NCI-H2227 treated with DMSO at 0.1 percent for 48 hours (cell line): Measurements from ENCODE around the gene MPL.

ENCODE experiments used
- DNase-seq: peaks from one replicate; lab custom pipeline; 2025; lab: John Stamatoyannopoulos, UW

The MPL gene

DNA sequence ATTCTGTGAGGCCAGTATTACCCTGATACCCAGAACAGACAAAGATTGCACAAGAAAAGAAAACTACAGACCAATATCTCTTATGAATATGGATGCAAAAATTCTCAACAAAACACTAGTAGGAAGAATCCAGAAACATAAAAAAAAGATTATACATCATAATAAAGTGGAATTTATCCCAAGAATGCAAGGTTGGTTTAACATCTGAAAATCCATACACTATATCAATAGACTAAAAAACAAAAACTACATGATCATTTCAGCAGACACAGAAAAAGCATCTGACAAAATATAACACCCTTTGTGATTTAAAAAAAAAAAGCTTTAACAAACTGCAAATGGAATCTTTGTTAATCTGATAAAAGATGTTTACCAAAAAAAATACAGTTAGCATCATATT lies 12.2 kb upstream of the MPL start:
- DNase-seq = no peak

DNA sequence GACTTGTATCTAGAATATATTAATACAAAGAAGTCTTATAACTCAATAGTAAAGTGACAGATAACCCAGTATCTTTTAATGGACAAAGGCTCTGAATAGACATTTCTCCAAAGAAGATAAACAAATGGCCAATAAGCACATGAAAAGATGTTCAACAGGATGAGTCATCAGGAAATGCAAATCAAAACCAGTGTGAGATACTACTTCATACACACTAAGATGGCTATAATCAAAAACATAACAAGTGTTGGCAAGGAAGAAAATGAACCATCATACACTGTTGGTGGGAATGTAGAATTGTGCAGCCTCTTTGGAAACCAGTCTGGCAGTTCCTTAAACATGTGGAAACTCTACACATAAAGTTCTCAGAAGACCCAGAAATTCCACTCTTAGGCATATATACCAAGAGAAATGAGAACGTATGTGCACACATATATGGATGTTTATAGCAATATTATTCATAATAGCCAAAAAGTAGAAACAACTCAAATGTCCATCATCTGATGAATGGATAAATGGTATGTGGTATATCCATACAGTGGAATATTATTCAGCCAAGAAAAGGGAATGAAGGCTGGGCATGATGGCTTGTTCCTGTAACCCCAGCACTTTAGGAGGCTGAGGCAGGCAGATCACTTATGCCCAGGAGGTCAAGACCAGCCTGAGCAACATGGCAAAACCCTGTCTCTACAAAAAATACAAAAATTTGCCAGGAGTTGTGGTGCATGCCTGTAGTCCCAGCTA lies 9.9 kb upstream of the MPL start:
- DNase-seq = no peak

DNA sequence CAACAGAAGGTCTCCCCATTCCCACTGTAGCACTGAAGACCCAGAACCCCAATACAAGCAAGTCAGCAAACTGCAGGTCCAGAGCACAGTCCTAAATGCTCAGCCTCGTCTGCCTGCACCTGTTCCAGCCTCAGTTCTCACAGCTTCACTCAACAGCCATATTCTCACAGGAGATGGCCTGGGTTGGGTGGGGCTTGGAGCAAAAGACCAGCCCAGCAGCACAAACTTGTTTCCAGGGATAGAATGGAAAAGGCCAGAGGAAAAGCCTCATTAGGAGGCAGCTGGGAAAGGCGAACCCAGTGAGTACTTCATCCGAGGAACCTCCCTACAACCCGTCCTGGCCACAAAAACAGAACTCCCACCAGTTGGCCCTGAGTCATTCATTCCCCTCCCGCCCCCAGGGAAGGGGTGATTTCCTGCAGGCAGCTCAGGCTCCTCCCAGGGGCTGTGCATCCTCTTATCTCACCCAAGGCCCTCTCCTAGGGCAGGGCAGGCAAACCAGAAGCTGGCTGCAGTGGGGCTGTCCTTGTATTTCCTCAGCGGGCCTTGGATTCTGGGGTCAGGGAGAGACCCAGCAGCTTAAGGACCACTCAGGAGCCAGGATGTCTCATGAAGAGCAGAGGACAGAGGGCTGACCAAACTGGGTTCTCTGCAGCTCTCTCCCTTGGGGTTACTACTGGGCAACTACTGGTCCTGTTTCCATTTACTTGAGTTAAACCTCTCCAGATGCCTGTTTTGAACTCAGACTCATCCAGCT lies 7.4 kb upstream of the MPL start:
- no peak for DNase-seq

DNA sequence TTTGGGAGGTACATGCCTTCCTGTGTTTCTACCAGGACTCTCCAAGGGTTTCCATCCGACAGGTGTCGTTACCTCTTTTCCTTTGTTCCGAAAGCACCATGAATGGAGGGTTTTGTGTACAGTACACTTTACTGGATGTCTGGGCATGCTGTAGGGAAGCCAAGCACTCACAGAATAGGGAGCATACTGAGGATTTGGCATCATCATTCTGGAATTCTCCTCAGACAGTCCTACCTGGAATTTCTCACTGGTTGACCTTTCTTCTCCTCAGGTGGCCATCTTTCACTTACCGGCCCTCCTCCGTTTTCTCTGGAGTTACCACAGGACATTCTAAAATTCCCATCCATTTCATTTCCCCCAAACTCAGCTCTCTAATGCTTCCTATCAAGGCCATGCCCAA lies 5.9 kb upstream of the MPL start:
- no peak for DNase-seq

DNA sequence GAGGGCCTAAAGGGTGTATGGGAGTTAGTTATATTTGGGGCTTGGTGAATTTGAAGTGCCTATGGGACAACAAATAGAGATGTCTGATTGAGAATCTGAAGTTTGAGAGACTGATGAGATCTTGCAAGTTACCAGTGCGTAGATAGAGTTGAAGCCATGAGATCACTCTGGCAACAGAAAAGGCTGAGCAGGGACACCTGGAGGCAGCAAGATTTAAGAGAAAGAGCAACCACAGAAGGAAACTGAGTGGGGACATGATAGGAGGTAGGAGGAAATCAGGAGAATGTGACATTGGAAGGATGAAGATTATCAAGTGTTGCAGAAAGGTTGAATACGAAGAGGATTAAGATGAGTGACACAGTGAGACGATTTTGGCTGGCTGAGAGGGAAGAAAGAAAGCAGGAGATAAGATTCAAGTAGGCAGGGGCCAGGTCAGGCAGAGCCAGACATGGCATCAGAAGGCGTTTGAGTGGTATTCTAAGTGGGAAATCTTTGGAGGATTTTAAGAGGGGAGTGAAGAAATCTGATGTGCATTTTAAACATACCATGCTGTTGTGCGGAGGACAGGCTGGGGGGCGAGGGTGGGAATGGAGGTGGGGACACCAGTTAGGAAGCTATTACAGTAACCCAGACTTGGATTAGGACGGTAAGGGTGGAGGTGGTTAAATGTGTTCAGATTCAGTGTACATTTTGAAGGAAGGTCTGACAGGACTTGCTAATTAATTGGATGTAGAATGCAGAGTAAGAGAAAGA lies 3.0 kb upstream of the MPL start:
- no peak for DNase-seq

DNA sequence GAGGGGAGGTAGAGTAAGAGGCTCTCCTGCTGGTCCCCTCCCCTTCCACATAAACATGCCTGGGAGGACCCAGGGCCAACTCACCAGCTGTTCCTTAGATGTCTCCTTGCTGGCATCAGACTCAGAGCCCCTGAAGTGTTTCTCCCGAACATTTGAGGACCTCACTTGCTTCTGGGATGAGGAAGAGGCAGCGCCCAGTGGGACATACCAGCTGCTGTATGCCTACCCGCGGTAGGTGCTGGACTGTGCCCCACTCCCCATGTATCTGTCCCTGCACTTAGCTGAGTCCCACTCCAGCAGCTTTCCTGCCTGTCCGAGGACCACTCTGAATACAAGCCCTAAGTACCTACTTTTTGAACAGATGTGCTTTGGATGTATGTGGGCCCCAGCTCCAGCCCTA lies 383 bp downstream of the MPL start:
- DNase-seq = no peak

DNA sequence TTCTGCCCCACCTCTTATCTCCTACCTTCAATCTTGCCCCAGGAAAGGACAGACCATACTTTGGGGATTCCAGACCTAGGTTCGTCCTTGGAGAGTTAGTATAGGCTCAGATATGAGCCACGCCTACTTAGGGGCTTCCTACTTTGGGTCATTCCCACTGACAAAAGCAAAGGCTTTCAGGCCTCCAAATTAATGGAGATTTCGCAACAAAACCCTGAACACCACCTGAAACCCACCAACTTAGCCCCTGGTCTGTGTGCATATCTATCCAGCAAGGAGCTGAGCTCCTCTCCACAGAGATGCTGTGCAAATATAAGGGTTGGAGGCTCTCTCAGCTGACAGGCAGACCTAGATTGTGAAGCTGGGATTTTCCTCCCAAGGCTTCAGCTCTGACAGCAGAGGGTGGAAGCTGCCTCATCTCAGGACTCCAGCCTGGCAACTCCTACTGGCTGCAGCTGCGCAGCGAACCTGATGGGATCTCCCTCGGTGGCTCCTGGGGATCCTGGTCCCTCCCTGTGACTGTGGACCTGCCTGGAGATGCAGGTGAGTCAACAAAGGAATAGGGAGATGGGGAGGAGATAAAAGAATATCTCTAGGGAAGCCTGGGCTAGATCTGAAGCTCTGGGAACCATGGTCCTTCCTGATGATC lies 2.1 kb downstream of the MPL start:
- no peak for DNase-seq

DNA sequence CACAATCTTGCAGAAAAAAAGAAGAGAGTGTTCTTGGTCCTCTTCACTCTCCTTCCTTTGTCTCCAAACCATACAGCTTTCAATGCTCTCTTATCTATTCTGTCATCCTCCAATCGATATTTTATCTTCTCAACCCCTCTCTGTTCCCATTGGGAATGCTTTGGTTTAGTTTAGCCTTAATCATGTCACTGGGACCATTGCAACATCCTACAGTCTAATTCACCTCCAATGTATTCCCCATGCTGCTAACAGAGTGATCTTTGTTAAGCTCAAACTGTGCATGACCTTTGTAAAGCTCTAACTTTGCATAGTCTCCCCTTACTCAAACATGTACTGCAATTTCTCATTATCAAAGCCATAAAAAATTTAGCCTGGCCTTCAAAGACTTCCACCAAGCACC lies 2.9 kb downstream of the MPL start:
- DNase-seq = no peak

DNA sequence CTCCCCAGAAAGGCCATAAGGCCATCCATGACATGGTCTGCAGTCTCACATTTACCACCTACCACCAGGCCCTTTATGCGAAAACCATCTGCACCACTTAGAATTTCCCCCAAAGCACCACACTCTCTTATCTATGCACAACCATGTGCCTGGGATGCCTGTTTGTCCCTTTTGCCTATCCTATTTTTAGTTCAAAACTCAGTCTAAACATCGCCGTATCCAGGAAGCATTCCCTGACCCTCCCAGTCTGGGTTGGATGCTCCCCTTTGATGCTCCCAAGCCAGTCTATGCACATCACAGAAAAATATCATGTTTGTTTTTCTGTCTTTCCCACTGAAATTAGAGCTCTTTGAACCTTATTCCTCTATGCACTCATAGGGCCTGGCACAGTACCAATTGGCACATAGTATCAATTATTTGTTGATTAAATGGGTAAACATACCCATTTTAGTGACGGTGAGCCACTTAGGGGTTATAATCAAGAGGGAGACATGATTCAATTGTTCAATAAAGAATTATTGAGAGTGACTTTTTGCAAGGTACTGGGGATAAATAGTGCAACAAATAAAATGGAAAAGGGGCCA lies 6.7 kb downstream of the MPL start:
- no peak for DNase-seq

DNA sequence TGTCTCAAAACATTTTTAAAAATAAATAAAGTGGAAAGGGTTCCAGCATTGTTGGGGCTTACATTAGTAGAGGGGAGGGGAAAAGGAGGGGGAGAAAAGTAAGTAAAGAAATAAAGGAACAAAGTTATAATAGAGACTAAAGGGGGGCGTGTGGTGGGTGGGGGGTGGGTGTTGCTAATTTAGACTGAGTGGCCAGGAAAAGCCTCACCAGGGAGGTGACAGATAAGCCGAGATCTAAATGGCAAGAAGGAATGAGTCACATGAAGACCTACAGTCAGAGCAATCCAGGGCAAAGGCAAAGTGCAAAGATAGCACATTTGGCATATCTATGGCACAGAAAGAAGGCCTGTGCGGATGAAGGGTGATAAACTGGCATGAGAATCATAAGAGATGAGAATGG lies 7.5 kb downstream of the MPL start:
- DNase-seq = no peak

DNA sequence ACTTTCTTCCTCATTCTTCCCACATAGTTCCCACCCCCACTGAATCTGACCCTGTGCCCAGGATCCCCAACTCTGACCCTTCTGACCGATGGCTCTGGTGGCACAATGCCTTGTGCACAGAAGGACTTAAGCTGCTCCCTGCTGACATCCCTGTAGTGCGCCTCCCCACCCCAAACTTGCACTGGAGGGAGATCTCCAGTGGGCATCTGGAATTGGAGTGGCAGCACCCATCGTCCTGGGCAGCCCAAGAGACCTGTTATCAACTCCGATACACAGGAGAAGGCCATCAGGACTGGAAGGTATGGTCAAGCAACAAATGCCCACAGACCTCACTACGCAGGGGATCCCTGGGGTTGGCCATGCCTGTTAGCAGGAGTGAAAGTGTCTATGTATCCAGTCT lies 9.0 kb downstream of the MPL start:
- DNase-seq = no peak

DNA sequence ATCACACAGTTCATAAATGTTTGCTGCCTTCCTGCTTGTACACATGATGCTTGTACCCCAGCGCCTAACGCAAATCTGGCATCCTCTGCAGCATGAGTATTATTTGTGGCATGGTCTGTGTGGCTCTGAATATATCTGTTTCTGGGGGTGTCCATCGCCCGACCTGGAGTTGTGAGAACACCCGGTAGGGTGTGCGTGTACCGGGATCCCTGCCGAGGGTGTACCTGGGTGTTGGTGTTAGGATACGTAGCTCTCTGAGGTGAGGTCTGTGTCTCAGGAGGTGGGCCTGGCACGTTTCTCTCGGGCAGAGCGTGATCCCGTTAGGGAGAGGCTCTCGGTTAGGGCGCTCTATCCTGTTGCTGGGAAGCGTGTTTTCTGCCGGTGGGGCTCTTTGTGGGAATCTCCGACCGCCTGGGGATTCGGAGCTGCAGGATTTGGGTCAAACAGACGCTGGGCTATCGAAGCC lies 10.8 kb downstream of the MPL start:
- DNase-seq = peak; percentile 83

DNA sequence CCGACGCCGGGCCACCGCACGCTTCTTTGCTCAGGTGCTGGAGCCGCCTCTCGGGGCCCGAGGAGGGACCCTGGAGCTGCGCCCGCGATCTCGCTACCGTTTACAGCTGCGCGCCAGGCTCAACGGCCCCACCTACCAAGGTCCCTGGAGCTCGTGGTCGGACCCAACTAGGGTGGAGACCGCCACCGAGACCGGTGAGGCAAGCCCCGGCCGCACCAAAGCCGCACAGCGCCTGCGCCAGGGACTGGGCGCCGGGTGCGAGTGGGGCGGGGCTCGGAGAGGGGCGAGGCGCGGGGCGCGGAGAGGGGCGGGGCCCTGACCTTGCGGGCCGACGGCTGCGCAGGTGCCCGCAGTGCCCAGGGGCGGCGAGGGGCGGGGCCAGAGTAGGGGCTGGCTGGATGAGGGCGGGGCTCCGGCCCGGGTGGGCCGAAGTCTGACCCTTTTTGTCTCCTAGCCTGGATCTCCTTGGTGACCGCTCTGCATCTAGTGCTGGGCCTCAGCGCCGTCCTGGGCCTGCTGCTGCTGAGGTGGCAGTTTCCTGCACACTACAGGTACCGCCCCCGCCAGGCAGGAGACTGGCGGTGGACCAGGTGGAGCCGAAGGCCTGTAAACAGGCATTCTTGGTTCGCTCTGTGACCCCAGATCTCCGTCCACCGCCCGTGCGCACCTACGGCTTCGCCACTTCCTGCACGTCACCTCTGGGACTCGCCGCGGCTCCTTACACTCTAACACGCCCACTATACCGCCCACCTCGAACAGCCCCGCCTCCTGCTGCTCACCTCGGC lies 11.4 kb downstream of the MPL start:
- DNase-seq = peak; percentile 89

DNA sequence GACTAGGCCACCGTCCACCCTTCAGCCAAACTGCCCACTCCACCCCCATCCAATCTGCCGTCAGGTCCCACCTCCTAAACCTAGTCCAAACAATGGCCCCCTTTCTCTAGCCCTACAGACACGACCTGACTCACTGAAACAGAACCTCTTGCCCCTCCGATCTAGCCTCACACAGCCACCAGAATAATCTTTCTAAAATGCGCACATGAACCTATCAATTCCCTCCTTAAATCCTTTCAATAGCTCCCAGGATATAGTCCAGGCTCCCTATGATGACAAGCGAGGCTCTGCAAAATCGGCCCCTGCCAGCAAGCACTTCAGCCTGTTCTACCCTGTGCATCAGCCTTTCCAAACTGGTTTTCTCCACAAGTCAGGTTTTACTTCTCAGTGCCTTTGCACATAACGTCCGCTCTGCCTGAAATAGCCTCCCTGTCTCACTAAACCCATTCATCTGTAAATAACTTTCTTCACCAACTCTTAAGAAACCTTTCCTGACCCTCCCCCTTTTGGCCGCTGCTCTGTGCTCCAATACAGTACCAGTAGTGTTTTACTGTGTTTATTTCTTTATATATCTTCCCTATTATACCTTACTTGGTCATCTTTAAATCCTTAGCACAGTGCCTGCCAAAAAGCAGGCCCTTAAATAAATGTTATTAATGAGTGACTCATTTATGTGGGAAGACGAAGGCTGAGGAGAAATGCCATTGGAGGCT lies 12.1 kb downstream of the MPL start:
- DNase-seq = peak; percentile 82

DNA sequence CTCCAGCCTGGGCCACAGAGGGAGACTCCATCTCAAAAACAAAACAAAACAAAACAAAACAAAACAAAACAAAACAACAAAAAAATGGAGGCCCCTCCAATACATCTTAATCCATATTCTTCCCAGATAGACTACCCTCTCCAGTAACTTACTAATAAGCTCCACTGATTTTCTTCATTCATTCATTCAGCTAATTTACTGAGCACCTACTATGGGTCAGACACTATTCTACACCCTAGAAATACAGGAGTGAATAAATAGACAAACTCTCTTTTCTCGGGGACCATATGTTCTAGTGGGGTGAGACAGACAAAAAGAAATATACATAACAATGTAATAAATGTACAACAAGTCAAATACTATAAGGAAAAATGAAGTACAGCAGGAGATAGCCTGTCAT lies 13.4 kb downstream of the MPL start:
- DNase-seq = no peak

DNA sequence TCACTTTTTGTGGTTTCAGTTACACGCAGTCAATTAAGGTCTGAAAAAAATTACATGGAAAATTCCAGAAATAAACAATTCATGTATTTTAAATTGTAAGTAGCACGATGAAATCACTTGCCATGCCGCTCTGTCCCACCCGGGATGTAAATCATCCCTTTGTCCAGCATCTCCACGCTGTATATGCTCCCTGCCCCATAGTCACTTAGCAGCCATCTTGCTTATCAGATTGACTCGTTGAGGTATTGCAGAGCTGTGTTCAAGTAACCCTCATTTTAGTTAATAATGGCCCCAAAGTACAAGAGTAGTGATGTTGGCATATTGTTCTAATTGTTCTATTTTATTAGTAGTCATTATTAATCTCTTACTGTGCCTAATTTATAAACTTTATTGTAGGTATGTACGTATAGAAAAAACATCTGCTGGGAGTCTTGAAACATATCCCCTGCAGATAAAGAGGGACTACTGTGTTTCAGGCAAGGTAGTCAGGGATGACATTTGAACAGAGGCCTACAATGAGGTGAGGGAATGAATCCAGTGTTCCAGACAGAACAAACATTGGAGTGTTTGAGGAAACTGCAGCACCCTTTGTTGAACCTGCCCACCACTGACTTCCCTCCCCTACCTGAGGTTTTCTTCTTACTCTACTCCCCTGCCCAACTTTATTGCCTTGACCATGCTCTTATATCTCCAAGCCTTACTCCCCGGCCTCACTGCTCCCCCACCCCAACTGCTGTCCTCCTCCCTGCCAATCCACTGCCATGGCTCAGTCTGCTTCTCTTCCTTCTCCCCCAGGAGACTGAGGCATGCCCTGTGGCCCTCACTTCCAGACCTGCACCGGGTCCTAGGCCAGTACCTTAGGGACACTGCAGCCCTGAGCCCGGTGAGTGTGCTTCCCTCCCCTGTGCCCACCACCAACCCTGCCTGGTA lies 14.1 kb downstream of the MPL start:
- no peak for DNase-seq

DNA sequence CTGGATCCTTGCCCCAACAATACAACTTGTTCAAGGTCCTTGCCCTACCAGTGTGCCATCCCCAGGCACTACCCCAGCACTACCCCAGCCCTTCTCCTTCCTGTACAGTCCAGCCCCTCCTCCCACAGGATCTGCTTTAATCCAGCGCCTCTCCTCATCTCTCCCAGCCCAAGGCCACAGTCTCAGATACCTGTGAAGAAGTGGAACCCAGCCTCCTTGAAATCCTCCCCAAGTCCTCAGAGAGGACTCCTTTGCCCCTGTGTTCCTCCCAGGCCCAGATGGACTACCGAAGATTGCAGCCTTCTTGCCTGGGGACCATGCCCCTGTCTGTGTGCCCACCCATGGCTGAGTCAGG lies 14.7 kb downstream of the MPL start:
- no peak for DNase-seq

DNA sequence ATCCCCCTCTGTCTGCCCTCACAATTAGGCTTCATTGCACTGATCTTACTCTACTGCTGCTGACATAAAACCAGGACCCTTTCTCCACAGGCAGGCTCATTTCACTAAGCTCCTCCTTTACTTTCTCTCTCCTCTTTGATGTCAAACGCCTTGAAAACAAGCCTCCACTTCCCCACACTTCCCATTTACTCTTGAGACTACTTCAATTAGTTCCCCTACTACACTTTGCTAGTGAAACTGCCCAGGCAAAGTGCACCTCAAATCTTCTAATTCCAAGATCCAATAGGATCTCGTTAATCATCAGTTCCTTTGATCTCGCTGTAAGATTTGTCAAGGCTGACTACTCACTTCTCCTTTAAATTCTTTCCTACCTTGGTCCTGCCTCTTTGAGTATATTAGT lies 15.3 kb downstream of the MPL start:
- no peak for DNase-seq

DNA sequence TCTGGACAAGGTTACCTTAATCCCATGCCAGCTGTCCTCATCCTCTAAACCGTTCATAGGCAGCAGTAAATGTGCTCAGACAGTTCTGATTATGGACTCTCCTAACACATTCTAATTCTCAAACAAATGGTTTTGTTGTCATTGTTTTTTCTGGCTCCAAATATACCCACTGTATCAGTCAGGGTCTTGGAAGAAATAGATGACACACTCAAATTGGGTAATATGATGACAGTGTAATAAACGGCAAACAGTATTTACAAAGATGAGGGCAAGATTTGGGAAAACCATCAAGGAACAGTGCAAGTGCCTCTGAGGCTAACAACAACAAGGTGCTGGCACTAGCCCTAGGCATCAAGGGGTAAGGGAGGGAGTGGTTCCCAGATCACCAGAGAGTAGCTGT lies 16.9 kb downstream of the MPL start:
- DNase-seq = no peak

DNA sequence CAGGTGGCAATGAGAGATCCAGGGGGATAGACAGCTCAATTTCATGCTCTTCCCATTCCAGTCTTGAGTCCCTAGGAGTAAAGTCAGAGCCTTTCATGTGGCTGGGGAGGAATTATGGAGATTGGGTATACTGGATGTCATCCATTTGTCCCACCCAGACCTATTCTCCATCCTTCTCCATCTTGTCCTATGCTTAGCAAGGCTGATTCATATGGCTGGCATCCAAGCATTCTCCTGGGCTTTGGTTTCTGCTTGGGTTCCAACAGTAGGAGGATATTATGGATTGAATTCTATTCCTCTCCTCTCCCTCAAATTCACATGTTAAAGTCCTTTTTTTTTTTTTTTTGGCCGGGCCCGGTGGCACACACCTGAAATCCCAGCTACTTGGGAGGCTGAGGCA lies 17.3 kb downstream of the MPL start:
- DNase-seq = no peak
